CD14-positive monocyte (primary cell): ENCODE results near the gene ZSCAN16. TPM values are rescaled to one million over a fixed set of nuclear protein-coding genes. Genes with fewer than 3 reads are reported as not detected.
A peak's percentile ranks its signal among the peaks of the same experiment; 100 is the strongest.
"Not testable (repeated sequence)": the region's sequence is repeated elsewhere in the genome, so short reads cannot be mapped to it uniquely, and the experiment has no call there.

ENCODE experiments used
- DNase-seq, 3 donors: peaks; one replicate each; pipeline ENCODE4 v3.0.0-alpha.2; 2011 to 2022
- H2AFZ ChIP-seq: 2 replicates; pipeline ENCODE4 v1.6.0; 2012; ENCODE audit warnings: mild to moderate bottlenecking, low read depth, low read length, inconsistent platforms; ENCODE audit not compliant: insufficient read depth, poor library complexity, severe bottlenecking
- H3K27ac ChIP-seq, 2 donors: 1 replicate in 1 of 2; 2 replicates in 1 of 2; pipeline ENCODE4 v1.5.1; 2012 to 2013; ENCODE audit warnings: low read length in 2 of 2, control low read depth in 1 of 2, inconsistent platforms in 1 of 2, low read depth in 1 of 2, mild to moderate bottlenecking in 1 of 2
- H3K27me3 ChIP-seq, 2 donors: one replicate each; pipeline versions ENCODE4 v1.6.0 to v1.6.1; 2011 to 2013; ENCODE audit warnings: low read length in 2 of 2; ENCODE audit not compliant: control insufficient read depth in 2 of 2, insufficient read depth in 2 of 2
- H3K36me3 ChIP-seq, 2 donors: replicated peaks in 1 of 2; 1 replicate in 1 of 2; 2 replicates in 1 of 2; pipeline versions ENCODE4 v1.5.1 to v1.6.1; 2012 to 2013; ENCODE audit warnings: low read length in 2 of 2, control low read depth in 1 of 2, inconsistent platforms in 1 of 2, mild to moderate bottlenecking in 1 of 2; ENCODE audit not compliant: insufficient read depth in 2 of 2, control insufficient read depth in 1 of 2
- H3K4me1 ChIP-seq, 2 donors: 1 replicate in 1 of 2; 2 replicates in 1 of 2; pipeline versions ENCODE4 v1.5.1 to v1.6.1; 2012 to 2013; ENCODE audit warnings: low read length in 2 of 2, control low read depth in 1 of 2, inconsistent platforms in 1 of 2, mild to moderate bottlenecking in 1 of 2, moderate library complexity in 1 of 2; ENCODE audit not compliant: insufficient read depth in 2 of 2, control insufficient read depth in 1 of 2
- H3K4me2 ChIP-seq: replicated peaks from 2 replicates; pipeline ENCODE3; 2012; ENCODE audit warnings: low read length, moderate library complexity, mild to moderate bottlenecking; ENCODE audit not compliant: poor library complexity, severe bottlenecking; ENCODE audit errors: extremely low read depth
- H3K4me3 ChIP-seq, 3 experiments: fragments of 200-600 bp in 1 of 3; sonication (generic) in 1 of 3; replicated peaks in 1 of 3; 1 replicate in 2 of 3; 2 replicates in 1 of 3; pipeline ENCODE4 v1.5.1; 2011 to 2013; ENCODE audit warnings: low read length in 3 of 3, mild to moderate bottlenecking in 3 of 3, control low read depth in 2 of 3, low read depth in 2 of 3, inconsistent platforms in 1 of 3, moderate library complexity in 1 of 3
- H3K79me2 ChIP-seq: 2 replicates; pipeline ENCODE4 v1.6.0; 2012; ENCODE audit warnings: mild to moderate bottlenecking, control low read depth, inconsistent platforms, low read length, moderate library complexity; ENCODE audit not compliant: insufficient read depth
- H3K9ac ChIP-seq: 2 replicates; pipeline ENCODE4 v1.6.0; 2017; ENCODE audit warnings: low read length, mild to moderate bottlenecking; ENCODE audit not compliant: insufficient read depth, poor library complexity, severe bottlenecking
- H3K9me3 ChIP-seq, 2 donors: replicated peaks in 1 of 2; 1 replicate in 1 of 2; 2 replicates in 1 of 2; pipeline versions ENCODE4 v1.5.1 to v1.6.1; 2012 to 2013; ENCODE audit warnings: low read length in 2 of 2, control low read depth in 1 of 2; ENCODE audit not compliant: control insufficient read depth in 1 of 2, insufficient read depth in 1 of 2
- H4K20me1 ChIP-seq: 2 replicates; pipeline ENCODE4 v1.6.0; 2012; ENCODE audit warnings: mild to moderate bottlenecking, low read length, control low read depth, moderate library complexity; ENCODE audit not compliant: insufficient read depth
- H3K27ac Mint-ChIP-seq, 7 donors: one replicate each; pipeline ENCODE4 v1.8.0; 2020; ENCODE audit warnings: mild to moderate bottlenecking in 7 of 7, mixed read lengths in 7 of 7, moderate library complexity in 6 of 7, inconsistent platforms in 2 of 7
- H3K27me3 Mint-ChIP-seq, 3 donors: one replicate each; pipeline ENCODE4 v1.8.0; 2021 to 2022; ENCODE audit warnings: low read depth in 3 of 3, mild to moderate bottlenecking in 3 of 3, mixed read lengths in 3 of 3, moderate library complexity in 3 of 3, inconsistent platforms in 1 of 3
- H3K36me3 Mint-ChIP-seq, 2 donors: one replicate each; pipeline ENCODE4 v1.8.0; 2020; ENCODE audit warnings: mixed read lengths in 2 of 2, inconsistent platforms in 1 of 2, mild to moderate bottlenecking in 1 of 2
- H3K4me1 Mint-ChIP-seq: one replicate; pipeline ENCODE4 v1.8.0; 2020; ENCODE audit warnings: mild to moderate bottlenecking, mixed read lengths
- H3K4me3 Mint-ChIP-seq, 2 donors: one replicate each; pipeline ENCODE4 v1.8.0; 2020; ENCODE audit warnings: mild to moderate bottlenecking in 2 of 2, mixed read lengths in 2 of 2, moderate library complexity in 1 of 2
- H3K9me3 Mint-ChIP-seq, 7 donors: one replicate each; pipeline ENCODE4 v1.8.0; 2020 to 2022; ENCODE audit warnings: mixed read lengths in 7 of 7, mild to moderate bottlenecking in 6 of 7, moderate library complexity in 6 of 7, inconsistent platforms in 2 of 7
- WGBS: methylation state at CpG from one replicate; pipeline ENCODE4 v1.1.5; 2013; ENCODE audit warnings: missing lambda C conversion rate; ENCODE audit not compliant: insufficient coverage; 5-methylcytosine and 5-hydroxymethylcytosine counted together
- intact Hi-C, 2 donors: fragments of 100-400 bp; cut with micrococcal nuclease; formaldehyde crosslinking; loops; one replicate each; pipeline versions ENCODE4 v1.15.0 to v1.15.1; 2023
- polyA plus RNA-seq, 3 donors: library from polyadenylated mRNA; depleted of rRNA in 1 of 3; unstranded in 2 of 3; stranded (reverse) in 1 of 3; fragments of 300-500 nt in 2 of 3; fragments of >200 nt in 1 of 3; fragmentation: Illumina TruSeq in 2 of 3; gene quantifications; 1 replicate in 2 of 3; 2 replicates in 1 of 3; pipeline ENCODE4 v1.2.3, GENCODE V29; 2012 to 2021
- TF ChIP-seq, protein P1 (sequence below): fragments of 200-600 bp; IDR thresholded peaks from one replicate; pipeline ENCODE4 v1.8.0; 2022; ENCODE audit warnings: antibody characterized with exemption, mild to moderate bottlenecking

Gene ZSCAN16
- polyA plus RNA-seq, 3 donors = 3.5 to 5.9 (median 4.0) TPM

DNA sequence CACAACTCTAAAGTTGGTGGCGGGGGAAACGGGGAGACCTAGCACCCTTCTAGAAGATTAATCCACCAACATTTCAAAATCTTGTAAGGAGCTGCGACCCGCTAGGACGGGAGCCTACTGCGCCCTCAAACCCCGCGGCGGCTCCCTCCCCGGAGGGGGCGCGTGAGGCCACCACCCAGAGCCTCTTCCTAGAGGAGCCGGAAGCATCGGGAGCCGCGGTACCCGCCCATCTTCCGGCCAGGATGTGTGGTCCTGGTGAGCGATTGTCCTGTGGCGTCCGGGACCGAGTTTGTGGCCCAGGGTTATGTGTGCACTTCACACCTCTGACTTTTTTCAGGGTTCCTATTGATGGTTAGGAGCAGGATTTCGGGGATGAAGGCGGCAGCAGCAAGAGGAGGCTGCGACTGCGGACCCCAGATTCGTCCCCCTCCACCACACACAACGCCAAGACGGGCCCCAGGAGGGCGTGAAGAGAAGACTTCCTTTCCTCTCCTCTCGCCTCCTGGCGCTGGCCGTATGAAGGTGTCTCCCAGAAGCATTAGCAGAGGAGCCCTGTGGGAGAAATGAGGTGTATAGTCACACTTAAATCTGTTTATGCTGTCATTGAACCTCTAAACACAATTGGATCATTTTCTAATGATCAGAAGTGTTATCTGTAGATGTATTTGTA is 33.4 kb upstream of the ZSCAN16 start:
- H3K4me2 ChIP-seq = peak overlapping the region; percentile 53
- Mint-ChIP-seq H3K27ac (no peak overlapping the region), H3K36me3 (peaks cover 4 to 11% of the 10 kb centered on the region in 2 donors), H3K27me3 (peaks cover 2 to 12% (median 5%) of the 10 kb centered on the region in 3 donors), H3K9me3 (peaks cover 28 to 45% (median 31%) of the 10 kb centered on the region in 7 donors), H3K4me1 (peaks cover 8% of the 10 kb centered on the region), H3K4me3 (peak overlapping the region; percentile 58 to 68)
- no peaks in the 10 kb centered on the region for H3K79me2 ChIP-seq
- peak overlapping the region; percentile 60 for H2AFZ ChIP-seq
- TF ChIP-seq, protein P1, sequence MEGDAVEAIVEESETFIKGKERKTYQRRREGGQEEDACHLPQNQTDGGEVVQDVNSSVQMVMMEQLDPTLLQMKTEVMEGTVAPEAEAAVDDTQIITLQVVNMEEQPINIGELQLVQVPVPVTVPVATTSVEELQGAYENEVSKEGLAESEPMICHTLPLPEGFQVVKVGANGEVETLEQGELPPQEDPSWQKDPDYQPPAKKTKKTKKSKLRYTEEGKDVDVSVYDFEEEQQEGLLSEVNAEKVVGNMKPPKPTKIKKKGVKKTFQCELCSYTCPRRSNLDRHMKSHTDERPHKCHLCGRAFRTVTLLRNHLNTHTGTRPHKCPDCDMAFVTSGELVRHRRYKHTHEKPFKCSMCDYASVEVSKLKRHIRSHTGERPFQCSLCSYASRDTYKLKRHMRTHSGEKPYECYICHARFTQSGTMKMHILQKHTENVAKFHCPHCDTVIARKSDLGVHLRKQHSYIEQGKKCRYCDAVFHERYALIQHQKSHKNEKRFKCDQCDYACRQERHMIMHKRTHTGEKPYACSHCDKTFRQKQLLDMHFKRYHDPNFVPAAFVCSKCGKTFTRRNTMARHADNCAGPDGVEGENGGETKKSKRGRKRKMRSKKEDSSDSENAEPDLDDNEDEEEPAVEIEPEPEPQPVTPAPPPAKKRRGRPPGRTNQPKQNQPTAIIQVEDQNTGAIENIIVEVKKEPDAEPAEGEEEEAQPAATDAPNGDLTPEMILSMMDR = no peak
- H3K27ac ChIP-seq = no peak overlapping the region
- peaks cover 0 to 8% of the 10 kb centered on the region in 2 donors for H3K36me3 ChIP-seq
- intact Hi-C loops = no loop called here
- peaks cover 0 to 33% of the 10 kb centered on the region in 2 donors for H3K9me3 ChIP-seq
- 45% methylated on average over 15 of the region's 33 CpGs for WGBS
- H3K4me1 ChIP-seq = peaks cover 6% of the 10 kb centered on the region in 2 donors
- peaks cover 2 to 10% of the 10 kb centered on the region in 2 donors for H3K27me3 ChIP-seq
- peak overlapping the region in 2 of 3 experiments; percentile 1 to 57 for H3K4me3 ChIP-seq
- H4K20me1 ChIP-seq = no peaks in the 10 kb centered on the region
- no peak for DNase-seq
- no peak overlapping the region for H3K9ac ChIP-seq

DNA sequence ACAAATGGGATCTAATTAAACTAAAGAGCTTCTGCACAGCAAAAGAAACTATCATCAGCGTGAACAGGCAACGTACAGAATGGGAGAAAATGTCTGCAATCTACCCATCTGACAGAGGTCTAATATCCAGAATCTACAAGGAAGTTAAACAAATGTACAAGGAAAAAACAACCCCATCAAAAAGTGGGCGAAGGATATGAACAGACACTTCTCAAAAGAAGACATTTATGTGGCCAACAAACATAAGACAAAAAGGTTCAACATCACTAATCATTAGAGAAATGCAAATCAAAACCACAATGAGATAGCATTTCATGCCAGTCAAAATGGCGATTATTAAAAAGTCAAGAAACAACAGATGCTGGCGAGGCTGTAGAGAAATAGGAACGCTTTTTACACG is 22.2 kb upstream of the ZSCAN16 start:
- H3K27ac Mint-ChIP-seq, H3K4me3 ChIP-seq, H4K20me1 ChIP-seq, H3K4me1 ChIP-seq, H3K9me3 ChIP-seq, DNase-seq, H2AFZ ChIP-seq, H3K9ac ChIP-seq, H3K27ac ChIP-seq, H3K27me3 ChIP-seq, H3K79me2 ChIP-seq, H3K36me3 Mint-ChIP-seq, H3K36me3 ChIP-seq, H3K4me2 ChIP-seq, intact Hi-C loops, H3K4me3 Mint-ChIP-seq: not testable (repeated sequence)
- Mint-ChIP-seq H3K4me1 (peaks cover 12% of the 10 kb centered on the region), H3K9me3 (peaks cover 2 to 14% (median 12%) of the 10 kb centered on the region in 7 donors), H3K27me3 (peaks cover 8 to 11% (median 8%) of the 10 kb centered on the region in 3 donors)
- WGBS = 100% methylated on average over 1 of the region's 7 CpGs

DNA sequence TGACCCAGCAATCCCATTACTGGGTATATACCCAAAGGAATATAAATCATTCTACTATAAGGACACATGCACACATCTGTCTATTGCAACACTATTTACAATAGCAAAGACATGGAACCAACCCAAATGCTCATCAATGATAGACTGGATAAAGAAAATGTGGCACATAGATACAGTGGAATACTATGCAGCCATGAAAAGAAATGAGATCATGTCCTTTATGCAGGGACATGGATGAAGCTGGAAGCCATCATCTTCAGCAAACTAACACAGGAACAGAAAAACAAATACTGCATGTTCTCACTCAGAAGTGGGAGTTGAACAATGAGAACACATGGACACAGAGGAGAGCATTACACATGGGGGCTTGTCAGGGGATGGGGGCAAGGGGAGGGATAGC is 21.7 kb upstream of the ZSCAN16 start:
- DNase-seq, H4K20me1 ChIP-seq, H3K4me3 Mint-ChIP-seq, H3K4me2 ChIP-seq, H3K9ac ChIP-seq, H3K79me2 ChIP-seq, H3K4me1 ChIP-seq, H3K4me3 ChIP-seq, H3K27me3 ChIP-seq, H2AFZ ChIP-seq, H3K27ac Mint-ChIP-seq, H3K9me3 ChIP-seq, H3K36me3 ChIP-seq, H3K36me3 Mint-ChIP-seq, intact Hi-C loops, H3K27ac ChIP-seq: not testable (repeated sequence)
- H3K9me3 Mint-ChIP-seq = peaks cover 2 to 14% (median 11%) of the 10 kb centered on the region in 7 donors
- H3K27me3 Mint-ChIP-seq = peaks cover 8 to 13% (median 8%) of the 10 kb centered on the region in 3 donors
- H3K4me1 Mint-ChIP-seq = peaks cover 12% of the 10 kb centered on the region
